ENCODE results near the gene SLC22A1.
"Not testable (repeated sequence)": the region's sequence is repeated elsewhere in the genome, so short reads cannot be mapped to it uniquely, and the experiment has no call there.

The SLC22A1 gene

DNA sequence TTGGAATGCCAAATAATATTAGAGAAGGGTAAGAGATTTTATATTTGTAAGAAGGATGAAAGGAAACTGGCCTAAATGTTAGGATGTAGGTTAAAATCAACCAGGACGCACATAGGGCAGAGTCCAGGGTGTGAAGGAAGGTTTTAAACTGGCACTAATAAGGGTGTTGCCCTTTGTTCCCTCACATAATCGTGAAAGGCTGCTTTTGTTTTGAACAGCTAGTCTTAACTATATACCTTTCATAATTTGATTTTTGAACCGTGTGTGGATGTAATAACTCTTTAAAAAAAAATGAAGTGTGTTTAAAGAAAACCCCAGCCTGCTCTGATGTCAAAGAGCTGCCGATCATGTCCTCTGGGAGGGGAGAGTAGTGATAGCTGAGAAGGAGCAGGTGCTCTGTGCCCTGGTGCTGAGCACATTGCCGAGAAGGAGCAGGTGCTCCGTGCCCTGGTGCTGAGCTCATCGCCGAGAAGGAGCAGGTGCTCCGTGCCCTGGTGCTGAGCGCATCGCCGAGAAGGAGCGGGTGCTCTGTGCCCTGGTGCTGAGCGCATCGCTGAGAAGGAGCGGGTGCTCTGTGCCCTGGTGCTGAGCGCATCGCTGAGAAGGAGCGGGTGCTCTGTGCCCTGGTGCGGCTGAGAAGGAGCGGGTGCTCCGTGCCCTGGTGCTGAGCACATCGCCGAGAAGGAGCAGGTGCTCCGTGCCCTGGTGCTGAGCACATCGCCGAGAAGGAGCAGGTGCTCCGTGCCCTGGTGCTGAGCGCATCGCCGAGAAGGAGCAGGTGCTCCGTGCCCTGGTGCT is 31.0 kb upstream of the SLC22A1 start:
- in situ Hi-C loops (cut with HindIII; ENCODE audit: low pct_ligation_motif_present, low pct_unique_long_range_greater_than_20kb, low sequenced_read_pairs); DNase-seq: not testable (repeated sequence)

DNA sequence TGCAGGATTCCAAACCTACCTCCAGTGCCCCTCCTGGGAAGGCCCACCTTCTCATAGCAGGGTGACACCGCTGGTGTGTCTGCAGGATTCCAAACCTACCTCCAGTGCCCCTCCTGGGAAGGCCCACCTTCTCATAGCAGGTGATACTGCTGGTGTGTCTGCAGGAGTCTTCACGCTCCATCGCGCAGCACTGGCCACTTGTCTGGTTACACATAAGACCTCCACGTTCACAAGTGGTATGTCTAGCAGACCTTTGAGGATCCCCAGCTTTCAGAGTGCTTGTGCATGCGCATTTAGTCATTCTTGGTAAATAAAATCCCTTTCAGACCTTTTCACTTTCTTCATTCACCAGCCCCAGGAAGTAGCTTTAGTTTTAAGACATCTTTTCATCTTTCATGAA is 29.4 kb upstream of the SLC22A1 start:
- DNase-seq; in situ Hi-C loops (cut with HindIII; ENCODE audit: low pct_ligation_motif_present, low pct_unique_long_range_greater_than_20kb, low sequenced_read_pairs): not testable (repeated sequence)

DNA sequence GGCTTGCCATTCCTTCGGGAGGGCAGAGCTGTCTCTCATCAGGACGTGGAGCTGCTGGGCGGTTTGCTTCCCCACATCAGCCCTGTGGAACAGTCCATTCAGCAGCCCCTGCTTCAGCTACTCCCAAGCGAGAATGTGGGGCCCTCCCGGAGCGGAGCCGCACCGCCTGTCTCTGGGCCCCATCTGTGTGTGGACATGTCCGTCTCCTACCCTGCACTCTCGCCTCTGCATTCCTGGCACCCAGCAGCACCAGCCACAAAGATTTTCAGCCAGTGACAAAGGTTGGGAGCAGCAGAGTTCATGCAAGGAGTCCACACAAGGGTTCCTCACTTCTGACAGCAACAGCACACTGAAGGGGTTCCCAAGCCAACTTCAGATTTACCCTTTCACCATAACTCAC is 29.0 kb upstream of the SLC22A1 start:
- in situ Hi-C loops (cut with HindIII; ENCODE audit: low pct_ligation_motif_present, low pct_unique_long_range_greater_than_20kb, low sequenced_read_pairs), result no loop called here

DNA sequence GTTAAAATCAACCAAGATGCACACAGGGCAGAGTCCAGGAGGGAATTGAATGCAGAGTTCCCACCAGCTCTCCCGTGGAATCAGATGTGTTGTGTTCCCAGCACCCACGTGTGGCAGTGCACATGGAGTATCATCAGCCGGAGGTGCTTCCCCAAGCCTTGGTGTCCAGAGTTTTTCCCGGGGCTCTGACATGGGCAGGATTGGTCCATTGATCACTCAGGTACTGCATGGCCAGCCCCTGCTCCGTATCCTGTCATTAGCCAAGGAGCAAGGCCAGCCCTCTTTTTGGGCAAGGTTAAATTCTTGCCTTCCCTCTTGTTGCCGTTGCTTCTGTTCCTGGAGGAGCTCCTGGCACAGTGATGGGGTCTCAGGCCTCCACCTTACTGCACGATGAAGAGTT is 28.6 kb upstream of the SLC22A1 start:
- in situ Hi-C loops (cut with HindIII; ENCODE audit: low pct_ligation_motif_present, low pct_unique_long_range_greater_than_20kb, low sequenced_read_pairs), result no loop called here
- no peak for DNase-seq

More for the DNA sequence above, 29.0 kb upstream of the SLC22A1 start:
- DNase-seq, result no peak

DNA sequence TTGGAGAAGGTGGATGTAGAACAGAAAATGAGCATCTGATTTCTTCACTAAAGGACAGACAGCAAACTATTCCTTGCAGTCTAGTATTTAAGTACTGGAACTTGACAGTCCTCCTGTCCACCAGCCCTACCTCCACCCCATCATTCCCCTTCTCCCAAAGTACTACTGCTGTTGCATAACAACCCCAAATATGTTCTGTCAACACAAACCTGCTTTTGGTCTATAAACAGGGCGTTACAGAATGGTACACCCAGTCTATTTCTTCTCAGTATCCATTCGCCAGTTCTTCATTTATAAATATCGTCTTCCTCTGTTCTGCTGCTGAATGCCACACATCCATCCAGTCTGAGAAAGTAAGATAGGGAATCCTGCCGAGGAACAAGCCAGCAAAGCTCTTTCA is 27.7 kb upstream of the SLC22A1 start:
- DNase-seq, result no peak

DNA sequence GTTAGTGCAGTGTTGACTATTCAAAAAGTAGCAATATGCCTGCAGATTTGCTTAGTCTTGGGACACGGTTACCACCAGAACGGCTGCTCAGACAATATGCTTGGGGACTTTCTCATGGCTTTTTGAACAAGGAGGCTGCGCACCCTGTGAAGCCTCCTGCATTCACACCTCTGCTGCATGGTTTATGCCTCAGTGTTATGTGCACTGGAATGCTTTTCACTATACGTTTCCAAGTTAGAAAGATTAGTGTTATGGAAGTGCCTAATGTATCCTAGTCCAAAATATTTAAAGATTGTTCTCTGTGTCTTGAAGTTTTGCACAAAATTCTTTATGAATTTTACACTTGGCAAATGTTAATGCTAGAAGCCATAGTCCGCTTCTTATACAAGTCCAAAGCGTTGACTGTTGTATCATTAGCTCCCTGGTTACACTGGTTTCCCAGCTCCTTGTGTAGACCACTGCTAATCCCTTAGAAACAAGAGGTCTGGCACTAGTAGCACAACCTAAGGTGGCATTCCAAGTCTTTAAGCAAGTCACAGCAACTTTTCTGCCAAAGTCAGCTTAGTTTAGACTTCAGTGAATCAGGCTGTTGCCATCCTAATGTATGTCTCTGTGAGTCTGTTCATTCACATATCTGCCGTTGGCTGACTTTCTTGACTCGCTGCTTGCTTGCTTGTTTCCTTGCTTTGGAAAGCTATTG is 26.3 kb upstream of the SLC22A1 start:
- no peak for DNase-seq
- in situ Hi-C loops (cut with HindIII; ENCODE audit: low pct_ligation_motif_present, low pct_unique_long_range_greater_than_20kb, low sequenced_read_pairs), result no loop called here

More for the DNA sequence above, 27.7 kb upstream of the SLC22A1 start:
- in situ Hi-C loops (cut with HindIII; ENCODE audit: low pct_ligation_motif_present, low pct_unique_long_range_greater_than_20kb, low sequenced_read_pairs), result no loop called here

DNA sequence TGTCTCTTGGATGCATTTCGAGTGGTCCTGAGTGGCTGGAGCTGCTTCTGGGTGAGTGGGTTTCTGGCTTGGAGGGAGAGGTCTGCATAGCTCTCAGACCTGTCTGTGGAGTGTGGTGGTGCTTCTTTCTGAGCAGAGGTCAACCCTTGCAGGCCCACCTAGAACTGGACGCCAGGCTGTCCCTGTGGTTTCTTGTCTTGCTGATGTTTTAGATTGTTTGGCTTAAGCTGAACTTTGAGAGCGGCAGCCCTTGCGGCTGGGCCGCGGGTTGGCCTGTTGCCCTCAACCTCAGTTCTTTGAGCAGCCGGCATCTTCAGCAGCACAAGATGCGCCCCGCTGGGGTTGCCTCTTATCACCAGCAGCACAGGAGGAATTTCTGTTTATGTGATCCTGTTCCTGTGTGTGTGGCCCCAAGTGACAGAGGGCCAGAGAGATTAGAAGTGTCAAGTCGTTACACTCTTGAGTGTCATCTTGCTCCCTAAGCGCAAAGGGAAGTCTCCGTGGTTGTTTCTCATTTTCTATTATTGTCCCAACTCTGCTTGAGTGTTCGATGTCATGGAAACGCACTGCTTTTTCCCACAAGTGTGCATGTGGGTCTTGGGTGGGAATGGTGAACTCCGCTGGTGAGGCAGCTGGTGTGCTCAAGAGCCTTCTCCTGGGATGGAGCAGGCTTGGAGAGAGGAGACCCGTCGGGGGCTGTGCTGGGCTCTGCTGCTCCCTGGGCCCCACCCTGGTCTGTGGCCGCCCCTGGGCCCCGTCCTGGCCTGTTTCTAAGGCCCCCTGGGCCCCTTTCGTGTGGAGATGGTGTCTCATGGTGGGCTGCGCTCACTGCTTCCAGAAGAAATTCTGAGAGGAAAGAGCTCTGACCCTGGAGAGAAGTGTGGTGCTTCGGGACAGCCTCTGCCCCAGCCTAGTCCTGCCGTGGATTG is 20.1 kb upstream of the SLC22A1 start:
- in situ Hi-C loops (cut with HindIII; ENCODE audit: low pct_ligation_motif_present, low pct_unique_long_range_greater_than_20kb, low sequenced_read_pairs), result no loop called here

DNA sequence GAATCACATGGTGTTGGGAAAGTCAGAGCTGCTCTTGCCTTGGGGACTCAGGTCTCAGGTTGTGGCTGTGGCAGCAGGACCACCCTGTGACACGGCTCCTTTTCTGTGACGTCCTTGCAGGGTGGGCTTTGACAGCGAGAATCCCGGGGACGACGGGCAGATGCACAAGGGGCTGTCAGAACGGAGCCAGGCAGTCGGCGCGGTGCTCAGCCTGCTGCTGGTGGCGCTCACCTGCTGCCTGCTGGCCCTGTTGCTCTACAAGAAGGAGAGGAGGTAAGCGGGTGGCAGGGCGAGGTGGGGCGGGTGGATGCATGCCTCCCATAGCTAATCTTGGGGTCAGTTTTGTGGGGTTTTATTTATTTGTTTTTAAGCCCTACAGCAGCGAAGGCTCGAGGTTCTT is 19.2 kb upstream of the SLC22A1 start:
- in situ Hi-C loops (cut with HindIII; ENCODE audit: low pct_ligation_motif_present, low pct_unique_long_range_greater_than_20kb, low sequenced_read_pairs), result no loop called here
- DNase-seq, result no peak

More for the DNA sequence above, 20.1 kb upstream of the SLC22A1 start:
- no peak for DNase-seq

DNA sequence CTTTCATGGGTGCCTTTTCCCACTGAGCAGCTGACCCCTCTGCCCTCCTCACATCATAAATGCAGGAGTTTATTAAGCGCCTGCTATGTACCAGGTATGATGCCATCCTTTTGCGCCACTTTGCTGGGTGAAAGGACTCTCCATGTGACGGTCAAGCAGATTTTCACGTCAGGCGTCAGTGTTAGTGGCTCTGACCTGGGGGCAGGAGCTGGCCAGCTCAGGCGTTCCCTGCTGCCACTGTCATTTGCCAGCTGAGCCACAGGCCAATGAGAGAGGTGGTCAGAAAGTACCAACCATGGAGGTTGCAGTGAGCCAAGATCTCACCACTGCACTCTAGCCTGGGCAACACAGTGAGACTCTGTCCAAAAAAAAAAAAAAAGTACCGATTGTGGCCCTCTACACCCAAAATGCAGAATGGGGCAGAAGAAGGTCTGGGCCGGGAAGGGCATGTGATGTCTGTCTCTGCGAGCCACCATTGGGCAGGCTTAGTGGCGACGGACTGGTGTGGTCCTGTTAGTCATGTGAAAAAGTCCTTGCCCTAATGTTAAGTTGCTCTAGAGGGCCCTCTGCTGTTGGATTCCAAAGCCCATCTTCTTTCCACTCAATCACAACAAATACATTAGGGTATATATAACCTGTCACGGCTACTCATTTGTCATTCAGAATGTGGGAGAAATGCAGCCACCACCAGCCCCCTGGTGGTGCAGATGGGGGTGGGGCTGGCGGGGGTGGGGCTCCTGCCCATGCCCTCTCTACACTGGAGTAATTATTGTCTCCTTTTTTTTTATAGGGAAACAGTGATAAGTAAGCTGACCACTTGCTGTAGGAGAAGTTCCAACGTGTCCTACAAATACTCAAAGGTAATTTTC is 18.4 kb upstream of the SLC22A1 start:
- peak; percentile 18 for DNase-seq
- in situ Hi-C loops (cut with HindIII; ENCODE audit: low pct_ligation_motif_present, low pct_unique_long_range_greater_than_20kb, low sequenced_read_pairs), result no loop called here

DNA sequence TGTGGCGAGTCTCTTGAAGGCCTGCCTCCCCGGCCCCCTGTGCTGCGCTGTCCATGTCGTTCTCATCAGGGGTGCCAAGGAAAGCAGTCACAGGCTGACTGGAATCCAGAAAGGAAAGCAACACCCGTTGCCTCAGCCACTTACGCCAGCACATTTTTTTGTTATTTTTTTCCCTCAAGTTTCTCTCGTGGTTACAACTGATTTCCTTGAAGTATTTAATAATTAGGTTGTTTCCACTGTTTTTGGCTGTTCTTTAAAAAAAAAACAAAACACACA is 17.9 kb upstream of the SLC22A1 start:
- in situ Hi-C loops (cut with HindIII; ENCODE audit: low pct_ligation_motif_present, low pct_unique_long_range_greater_than_20kb, low sequenced_read_pairs), result no loop called here
- DNase-seq, result no peak

DNA sequence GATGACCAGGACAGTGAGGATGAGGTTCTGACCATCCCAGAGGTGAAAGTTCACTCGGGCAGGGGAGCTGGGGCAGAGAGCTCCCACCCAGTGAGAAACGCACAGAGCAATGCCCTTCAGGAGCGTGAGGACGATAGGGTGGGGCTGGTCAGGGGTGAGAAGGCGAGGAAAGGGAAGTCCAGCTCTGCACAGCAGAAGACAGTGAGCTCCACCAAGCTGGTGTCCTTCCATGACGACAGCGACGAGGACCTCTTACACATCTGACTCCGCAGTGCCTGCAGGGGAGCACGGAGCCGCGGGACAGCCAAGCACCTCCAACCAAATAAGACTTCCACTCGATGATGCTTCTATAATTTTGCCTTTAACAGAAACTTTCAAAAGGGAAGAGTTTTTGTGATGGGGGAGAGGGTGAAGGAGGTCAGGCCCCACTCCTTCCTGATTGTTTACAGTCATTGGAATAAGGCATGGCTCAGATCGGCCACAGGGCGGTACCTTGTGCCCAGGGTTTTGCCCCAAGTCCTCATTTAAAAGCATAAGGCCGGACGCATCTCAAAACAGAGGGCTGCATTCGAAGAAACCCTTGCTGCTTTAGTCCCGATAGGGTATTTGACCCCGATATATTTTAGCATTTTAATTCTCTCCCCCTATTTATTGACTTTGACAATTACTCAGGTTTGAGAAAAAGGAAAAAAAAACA is 16.6 kb upstream of the SLC22A1 start:
- no peak for DNase-seq
- in situ Hi-C loops (cut with HindIII; ENCODE audit: low pct_ligation_motif_present, low pct_unique_long_range_greater_than_20kb, low sequenced_read_pairs), result no loop called here

DNA sequence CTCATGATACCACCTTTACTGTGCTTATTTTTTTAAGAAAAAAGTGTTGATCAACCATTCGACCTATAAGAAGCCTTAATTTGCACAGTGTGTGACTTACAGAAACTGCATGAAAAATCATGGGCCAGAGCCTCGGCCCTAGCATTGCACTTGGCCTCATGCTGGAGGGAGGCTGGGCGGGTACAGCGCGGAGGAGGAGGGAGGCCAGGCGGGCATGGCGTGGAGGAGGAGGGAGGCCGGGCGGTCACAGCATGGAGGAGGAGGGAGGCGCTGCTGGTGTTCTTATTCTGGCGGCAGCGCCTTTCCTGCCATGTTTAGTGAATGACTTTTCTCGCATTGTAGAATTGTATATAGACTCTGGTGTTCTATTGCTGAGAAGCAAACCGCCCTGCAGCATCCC is 15.6 kb upstream of the SLC22A1 start:
- in situ Hi-C loops (cut with HindIII; ENCODE audit: low pct_ligation_motif_present, low pct_unique_long_range_greater_than_20kb, low sequenced_read_pairs), result no loop called here
- DNase-seq, result no peak

DNA sequence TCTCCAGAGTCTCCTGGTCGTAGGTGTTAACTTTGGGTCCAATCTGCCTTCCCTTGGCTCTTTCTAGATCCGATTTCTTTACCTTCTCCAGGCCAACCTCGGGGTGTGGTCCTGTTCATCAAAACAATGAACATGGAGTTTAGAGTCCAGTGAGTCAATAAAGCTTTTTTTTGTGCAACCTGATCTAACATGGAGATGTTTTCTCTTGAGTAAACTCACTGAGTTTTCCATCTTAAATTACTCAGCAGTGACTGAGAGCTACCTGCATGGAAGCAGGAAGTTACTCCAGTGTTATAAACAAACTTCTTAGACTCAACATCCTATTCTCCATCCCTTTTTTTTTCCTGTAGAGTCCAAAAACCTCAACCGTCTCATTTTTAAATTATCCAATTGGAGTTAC is 14.9 kb upstream of the SLC22A1 start:
- in situ Hi-C loops (cut with HindIII; ENCODE audit: low pct_ligation_motif_present, low pct_unique_long_range_greater_than_20kb, low sequenced_read_pairs), result no loop called here
- DNase-seq, result no peak

DNA sequence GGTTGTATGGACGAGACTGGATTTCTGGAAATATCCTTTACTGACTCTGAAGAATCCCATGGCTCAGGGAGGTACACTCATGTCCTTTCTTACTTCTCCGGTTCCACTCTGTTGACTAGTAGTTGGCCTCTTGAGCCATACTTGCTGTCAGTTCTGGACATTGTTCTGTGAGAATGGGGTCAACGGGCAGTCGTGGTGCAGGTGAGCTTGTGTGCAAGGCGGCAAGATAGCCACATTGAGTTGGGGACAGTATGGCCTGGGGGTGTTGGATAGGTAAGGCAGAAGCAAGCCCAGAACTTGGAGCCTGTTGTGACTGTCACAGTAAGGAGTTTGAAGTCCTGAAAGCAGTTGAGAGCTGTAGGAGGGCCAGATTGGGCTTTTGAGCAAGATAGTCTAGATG is 13.5 kb upstream of the SLC22A1 start:
- in situ Hi-C loops (cut with HindIII; ENCODE audit: low pct_ligation_motif_present, low pct_unique_long_range_greater_than_20kb, low sequenced_read_pairs), result no loop called here

DNA sequence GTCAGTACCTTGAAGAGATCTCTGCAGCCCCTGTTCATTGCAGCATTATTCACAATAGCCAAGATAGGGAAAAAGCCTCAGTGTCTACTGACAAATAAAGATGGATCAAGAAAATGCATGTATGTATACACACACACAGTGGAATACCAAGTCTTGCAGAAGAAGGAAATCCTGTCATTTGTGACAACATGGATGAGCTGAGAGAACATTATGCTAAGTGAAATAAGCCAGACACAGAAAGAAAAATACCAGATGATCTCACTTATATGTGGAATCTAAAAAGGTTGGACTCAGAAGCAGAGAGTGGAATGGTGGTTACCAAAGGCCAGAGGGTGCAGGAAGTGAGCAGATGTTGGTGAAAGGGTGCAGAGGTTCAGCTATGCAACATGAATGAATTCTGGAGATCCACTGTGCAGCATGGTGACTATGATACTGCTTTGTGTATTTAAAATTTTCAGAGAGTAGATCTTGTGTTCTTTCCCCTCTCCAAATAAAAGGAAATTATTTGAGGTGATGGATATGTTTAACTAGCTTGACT is 11.0 kb upstream of the SLC22A1 start:
- no peak for DNase-seq
- in situ Hi-C loops (cut with HindIII; ENCODE audit: low pct_ligation_motif_present, low pct_unique_long_range_greater_than_20kb, low sequenced_read_pairs), result no loop called here

More for the DNA sequence above, 13.5 kb upstream of the SLC22A1 start:
- no peak for DNase-seq

DNA sequence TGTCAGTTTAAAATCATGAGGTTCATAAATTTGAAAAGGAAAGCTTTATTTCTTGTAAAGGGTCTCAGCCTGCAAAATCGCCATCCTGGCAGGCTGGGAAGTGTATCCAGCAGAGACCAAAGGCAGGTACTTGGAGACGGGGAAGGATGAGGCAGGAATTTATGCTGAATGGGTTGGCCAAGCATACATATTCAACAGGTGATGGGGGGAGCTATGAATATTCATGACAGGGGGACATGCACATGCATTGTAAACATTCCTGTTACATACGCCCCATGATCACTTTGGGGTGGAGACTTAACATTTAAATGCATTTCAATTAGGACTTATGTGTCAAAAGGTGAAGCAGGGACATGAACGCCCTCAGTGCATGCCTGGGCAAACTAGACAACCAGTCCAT is 9.8 kb upstream of the SLC22A1 start:
- in situ Hi-C loops (cut with HindIII; ENCODE audit: low pct_ligation_motif_present, low pct_unique_long_range_greater_than_20kb, low sequenced_read_pairs), result no loop called here
- DNase-seq, result no peak

DNA sequence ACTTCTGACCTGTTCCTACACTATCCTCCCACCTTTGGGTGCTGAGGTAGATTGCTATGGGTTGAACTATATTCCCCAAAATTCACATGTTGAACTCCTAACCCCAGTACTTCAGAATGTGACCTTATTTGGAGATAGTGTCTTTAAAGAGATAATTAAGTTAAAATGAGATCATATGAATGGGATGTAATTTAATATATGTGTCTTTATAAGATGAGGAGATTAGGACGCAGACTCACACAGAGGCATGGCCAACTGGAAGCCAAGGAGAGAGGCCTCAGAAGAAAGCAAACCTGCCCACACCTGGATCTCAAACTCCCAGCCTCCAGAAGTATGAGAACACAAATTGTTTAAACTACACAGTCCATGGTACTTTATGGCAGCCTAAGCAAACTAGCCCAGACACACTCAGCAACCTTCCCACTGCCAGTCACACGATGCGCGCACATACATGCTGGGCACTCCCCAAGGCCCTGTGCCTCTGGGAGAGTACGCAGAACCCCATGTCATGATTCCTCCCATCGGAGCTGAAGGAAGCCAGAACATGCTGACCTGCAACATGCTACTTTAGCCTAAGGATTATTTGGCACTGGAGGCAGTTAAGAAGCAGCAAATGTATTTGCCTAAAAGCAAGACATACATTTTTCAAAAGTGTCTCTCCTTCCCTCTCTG is 8.9 kb upstream of the SLC22A1 start:
- DNase-seq, result no peak
- in situ Hi-C loops (cut with HindIII; ENCODE audit: low pct_ligation_motif_present, low pct_unique_long_range_greater_than_20kb, low sequenced_read_pairs), result no loop called here
